HepG2 (cell line): Measurements from ENCODE around the gene ADAMTS17. TPM values are rescaled to one million over a fixed set of nuclear protein-coding genes. Genes with fewer than 3 reads are reported as not detected.

Experiments used
- ATAC-seq: fragments of 200-7000 bp; cut with Tn5 transposase; 3 replicates; pipeline ENCODE4 v1.9.1; 2020; ENCODE audit warnings: mild to moderate bottlenecking, moderate library complexity
- BruUV-seq: library from RNA; stranded (reverse); fragments of 400-500 nt; replicated peaks from 2 replicates; lab custom pipeline; 2021; lab: Mats Ljungman, UMichigan
- CTCF ChIA-PET: fragments of 300-600 bp; formaldehyde crosslinking; extraction: SDS; loops from one replicate; lab custom pipeline; 2021; ENCODE audit warnings: low total read pairs, inconsistent platforms, low intra/inter-chr PET ratio; lab: Yijun Ruan, JAX
- POLR2A ChIA-PET: fragments of 350-600 bp; sonication (Branson Sonifier 250); formaldehyde crosslinking; loops from one replicate; lab custom pipeline; 2020; ENCODE audit warnings: antibody characterized with exemption, inconsistent platforms; lab: Yijun Ruan, JAX
- DNase-seq: peaks from one replicate; pipeline ENCODE4 v3.0.0-alpha.2; 2015; ENCODE audit warnings: low spot score
- FAIRE-seq: peaks from 3 replicates; lab custom pipeline; 2011; peaks lifted over from hg19 to GRCh38; lab: Jason Lieb, UNC
- H2AFZ ChIP-seq: one replicate; pipeline ENCODE4 v1.6.1; 2011; ENCODE audit warnings: low read length, inconsistent platforms
- H3K27ac ChIP-seq: fragments of 300-600 bp; 3 replicates; pipeline ENCODE4 v1.8.0; 2011; ENCODE audit warnings: mixed run types, mild to moderate bottlenecking, mixed read lengths, low read length, inconsistent platforms; ENCODE audit not compliant: insufficient read depth; ENCODE audit errors: extremely low read length
- H3K27me3 ChIP-seq, 2 experiments: fragments of 200-600 bp in 1 of 2; 2 replicates in 1 of 2; 3 replicates in 1 of 2; pipeline versions ENCODE4 v1.6.0 to v1.8.0; 2011; ENCODE audit warnings: low read length in 2 of 2, mild to moderate bottlenecking in 2 of 2, moderate library complexity in 2 of 2, inconsistent platforms in 1 of 2; ENCODE audit not compliant: insufficient read depth in 2 of 2, control insufficient read depth in 1 of 2
- H3K36me3 ChIP-seq, 2 experiments: fragments of 200-600 bp in 1 of 2; replicated peaks in 1 of 2; 2 replicates in 1 of 2; 3 replicates in 1 of 2; pipeline versions ENCODE4 v1.5.1 to v1.8.0; 2011; ENCODE audit warnings: low read length in 2 of 2, inconsistent platforms in 1 of 2; ENCODE audit not compliant: insufficient read depth in 2 of 2, control insufficient read depth in 1 of 2
- H3K4me1 ChIP-seq: 2 replicates; pipeline ENCODE4 v1.5.1; 2012; ENCODE audit warnings: low read length, inconsistent platforms; ENCODE audit not compliant: insufficient read depth
- H3K4me2 ChIP-seq: 2 replicates; pipeline ENCODE4 v1.6.0; 2011; ENCODE audit warnings: low read depth, low read length, inconsistent platforms
- H3K4me3 ChIP-seq, 3 experiments: fragments of 200-600 bp in 1 of 3; sonication (generic), shearing (Covaris generic) in 1 of 3; replicated peaks in 1 of 3; 2 replicates each; pipeline ENCODE4 v1.5.1; 2011 to 2016; ENCODE audit warnings: low read length in 3 of 3, inconsistent platforms in 2 of 3, low read depth in 2 of 3, mild to moderate bottlenecking in 2 of 3, control low read depth in 1 of 3, mixed read lengths in 1 of 3; ENCODE audit not compliant: insufficient read depth in 1 of 3
- H3K79me2 ChIP-seq: one replicate; pipeline ENCODE4 v1.6.1; 2011; ENCODE audit warnings: low read length, inconsistent platforms; ENCODE audit not compliant: insufficient read depth
- H3K9ac ChIP-seq: 2 replicates; pipeline ENCODE4 v1.6.0; 2011; ENCODE audit warnings: mild to moderate bottlenecking, low read depth, low read length, inconsistent platforms; ENCODE audit not compliant: insufficient read depth
- H3K9me3 ChIP-seq: 2 replicates; pipeline ENCODE4 v1.5.1; 2012; ENCODE audit warnings: mild to moderate bottlenecking, low read length
- H4K20me1 ChIP-seq: 2 replicates; pipeline ENCODE4 v1.6.0; 2011; ENCODE audit warnings: inconsistent platforms, mild to moderate bottlenecking, low read length, moderate library complexity; ENCODE audit not compliant: insufficient read depth
- ELF4 ChIP-seq: sonication (generic); formaldehyde crosslinking; IDR thresholded peaks from 2 replicates; pipeline ENCODE4 v1.5.0; 2020; ENCODE audit warnings: missing genetic modification reagents, mild to moderate bottlenecking, moderate library complexity, borderline replicate concordance
- PAWR ChIP-seq: sonication (generic); formaldehyde crosslinking; IDR thresholded peaks from 2 replicates; pipeline ENCODE4 v1.4.0; 2020; ENCODE audit warnings: missing genetic modification reagents, mild to moderate bottlenecking, borderline replicate concordance
- SAFB2 ChIP-seq: sonication (generic); formaldehyde crosslinking; IDR thresholded peaks from 2 replicates; pipeline ENCODE4 v1.5.1; 2020; ENCODE audit warnings: missing genetic modification reagents, low read depth, mild to moderate bottlenecking, borderline replicate concordance
- THYN1 ChIP-seq: sonication (generic); formaldehyde crosslinking; IDR thresholded peaks from 2 replicates; pipeline ENCODE4 v1.8.1; 2023; ENCODE audit warnings: low read depth, mild to moderate bottlenecking, moderate library complexity, missing genetic modification reagents, borderline replicate concordance
- ZNF12 ChIP-seq: sonication (generic); formaldehyde crosslinking; IDR thresholded peaks from 2 replicates; pipeline ENCODE4 v1.5.0; 2020; ENCODE audit warnings: missing genetic modification reagents
- ZNF232 ChIP-seq: sonication (generic); formaldehyde crosslinking; IDR thresholded peaks from 2 replicates; pipeline ENCODE4 v1.4.0; 2020; ENCODE audit warnings: missing genetic modification reagents, borderline replicate concordance
- ZNF589 ChIP-seq: sonication (generic); formaldehyde crosslinking; conservative IDR thresholded peaks from 2 replicates; pipeline ENCODE4 v1.8.0; 2022; ENCODE audit warnings: mild to moderate bottlenecking, moderate library complexity, missing genetic modification reagents
- WGBS: methylation state at CpG from one replicate; pipeline ENCODE4 v1.1.6; 2017; ENCODE audit warnings: low lambda C conversion rate; 5-methylcytosine and 5-hydroxymethylcytosine counted together
- in situ Hi-C: cut with HindIII; loops from 2 replicates; pipeline ENCODE4 v1.10.0; 2017; ENCODE audit warnings: low pct_unique_long_range_greater_than_20kb; ENCODE audit not compliant: extremely low pct_ligation_motif_present
- intact Hi-C: fragments of 100-400 bp; cut with micrococcal nuclease; formaldehyde crosslinking; loops from one replicate; pipeline ENCODE4 v1.10.0; 2022; ENCODE audit not compliant: unreplicated experiment
- polyA plus RNA-seq, 8 experiments: library from polyadenylated mRNA; depleted of rRNA in 3 of 8; stranded (reverse) in 7 of 8; unstranded in 1 of 8; fragments of >200 nt; fragmentation: Illumina TruSeq in 4 of 8; extraction: Trizol in 4 of 8; gene quantifications; 2 replicates each; pipeline versions ENCODE4 v1.2.1 to v1.2.3, GENCODE V29; 2011 to 2016; ENCODE audit warnings: low read depth in 4 of 8, missing spikeins in 1 of 8, mixed read lengths in 1 of 8; ENCODE audit not compliant: insufficient read depth in 1 of 8
- total RNA-seq, 5 experiments: library from RNA; depleted of rRNA; stranded (reverse); fragments of >200 nt; fragmentation: Illumina TruSeq; extraction: Trizol; gene quantifications; 2 replicates each; pipeline ENCODE4 v1.2.3, GENCODE V29; 2016; ENCODE audit warnings: low read depth in 1 of 5
- TF ChIP-seq, protein P1 (sequence below): sonication (generic); formaldehyde crosslinking; IDR thresholded peaks from 2 replicates; pipeline ENCODE4 v1.5.0; 2020; ENCODE audit warnings: mild to moderate bottlenecking, missing genetic modification reagents
- TF ChIP-seq, protein P2 (sequence below): sonication (generic); formaldehyde crosslinking; IDR thresholded peaks from 2 replicates; pipeline ENCODE4 v1.4.0; 2020; ENCODE audit warnings: mild to moderate bottlenecking, missing genetic modification reagents
- TF ChIP-seq, protein P3 (sequence below): sonication (generic); formaldehyde crosslinking; IDR thresholded peaks from 2 replicates; pipeline ENCODE4 v1.4.0; 2020; ENCODE audit warnings: missing genetic modification reagents

ADAMTS17 gene
- total and polyA plus RNA-seq, 2 of the 13 experiments (the other 11 are each of a cell fraction or from before 2014, with no cell fraction given), result 0.02 to 0.04 TPM

DNA sequence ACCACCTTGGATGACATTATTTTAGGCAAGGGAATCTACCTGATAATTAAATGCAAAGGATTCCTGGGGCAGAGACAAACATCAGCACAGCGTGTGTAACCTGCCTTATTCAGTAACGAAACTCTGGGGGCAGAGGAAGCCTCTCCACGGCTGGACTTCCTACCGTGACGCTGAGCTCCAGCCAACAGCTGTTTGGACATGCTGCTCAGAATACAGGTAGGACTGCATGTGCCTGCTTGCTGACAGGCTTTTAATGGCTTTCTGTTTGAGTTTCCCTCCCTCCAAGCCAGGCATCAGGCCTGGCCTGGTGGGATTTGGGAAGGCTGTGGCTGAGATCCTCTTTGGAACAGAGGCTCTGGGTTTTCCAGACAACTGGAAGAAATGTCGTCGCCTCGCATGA is 150.6 kb downstream of the ADAMTS17 start:
- DNase-seq (no peak), ATAC-seq (no peak), FAIRE-seq (no peak)
- Histone ChIP-seq H4K20me1 (no peaks in the 10 kb centered on the region), H3K9me3 (no peaks in the 10 kb centered on the region), H3K36me3 (no peaks in the 10 kb centered on the region), H3K9ac (no peak overlapping the region), H3K27me3 (peaks cover 0 to 1% of the 10 kb centered on the region in 2 experiments; a peak in 3 of 5 replicates), H3K27ac (no peak overlapping the region), H3K4me3 (no peak overlapping the region), H3K4me1 (peaks cover 10% of the 10 kb centered on the region; the same call in 1 of the 2 replicates), H3K79me2 (no peaks in the 10 kb centered on the region), H3K4me2 (no peak overlapping the region), H2AFZ (no peak overlapping the region)
- in situ Hi-C loops, result no loop called here
- no TSS peak for BruUV-seq
- TF ChIP-seq PAWR (no peak), ZNF12 (CRISPR knock-in tag) (no peak), ELF4 (CRISPR knock-in tag) (no peak), ZNF232 (CRISPR knock-in tag) (no peak), ZNF589 (CRISPR knock-in tag) (no peak), SAFB2 (CRISPR knock-in tag) (no peak), THYN1 (CRISPR knock-in tag) (no peak)
- TF ChIP-seq, protein P1, sequence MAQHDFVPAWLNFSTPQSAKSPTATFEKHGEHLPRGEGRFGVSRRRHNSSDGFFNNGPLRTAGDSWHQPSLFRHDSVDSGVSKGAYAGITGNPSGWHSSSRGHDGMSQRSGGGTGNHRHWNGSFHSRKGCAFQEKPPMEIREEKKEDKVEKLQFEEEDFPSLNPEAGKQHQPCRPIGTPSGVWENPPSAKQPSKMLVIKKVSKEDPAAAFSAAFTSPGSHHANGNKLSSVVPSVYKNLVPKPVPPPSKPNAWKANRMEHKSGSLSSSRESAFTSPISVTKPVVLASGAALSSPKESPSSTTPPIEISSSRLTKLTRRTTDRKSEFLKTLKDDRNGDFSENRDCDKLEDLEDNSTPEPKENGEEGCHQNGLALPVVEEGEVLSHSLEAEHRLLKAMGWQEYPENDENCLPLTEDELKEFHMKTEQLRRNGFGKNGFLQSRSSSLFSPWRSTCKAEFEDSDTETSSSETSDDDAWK (CRISPR knock-in tag), result no peak
- TF ChIP-seq, protein P2, sequence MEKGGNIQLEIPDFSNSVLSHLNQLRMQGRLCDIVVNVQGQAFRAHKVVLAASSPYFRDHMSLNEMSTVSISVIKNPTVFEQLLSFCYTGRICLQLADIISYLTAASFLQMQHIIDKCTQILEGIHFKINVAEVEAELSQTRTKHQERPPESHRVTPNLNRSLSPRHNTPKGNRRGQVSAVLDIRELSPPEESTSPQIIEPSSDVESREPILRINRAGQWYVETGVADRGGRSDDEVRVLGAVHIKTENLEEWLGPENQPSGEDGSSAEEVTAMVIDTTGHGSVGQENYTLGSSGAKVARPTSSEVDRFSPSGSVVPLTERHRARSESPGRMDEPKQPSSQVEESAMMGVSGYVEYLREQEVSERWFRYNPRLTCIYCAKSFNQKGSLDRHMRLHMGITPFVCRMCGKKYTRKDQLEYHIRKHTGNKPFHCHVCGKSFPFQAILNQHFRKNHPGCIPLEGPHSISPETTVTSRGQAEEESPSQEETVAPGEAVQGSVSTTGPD, result no peak
- TF ChIP-seq, protein P3, sequence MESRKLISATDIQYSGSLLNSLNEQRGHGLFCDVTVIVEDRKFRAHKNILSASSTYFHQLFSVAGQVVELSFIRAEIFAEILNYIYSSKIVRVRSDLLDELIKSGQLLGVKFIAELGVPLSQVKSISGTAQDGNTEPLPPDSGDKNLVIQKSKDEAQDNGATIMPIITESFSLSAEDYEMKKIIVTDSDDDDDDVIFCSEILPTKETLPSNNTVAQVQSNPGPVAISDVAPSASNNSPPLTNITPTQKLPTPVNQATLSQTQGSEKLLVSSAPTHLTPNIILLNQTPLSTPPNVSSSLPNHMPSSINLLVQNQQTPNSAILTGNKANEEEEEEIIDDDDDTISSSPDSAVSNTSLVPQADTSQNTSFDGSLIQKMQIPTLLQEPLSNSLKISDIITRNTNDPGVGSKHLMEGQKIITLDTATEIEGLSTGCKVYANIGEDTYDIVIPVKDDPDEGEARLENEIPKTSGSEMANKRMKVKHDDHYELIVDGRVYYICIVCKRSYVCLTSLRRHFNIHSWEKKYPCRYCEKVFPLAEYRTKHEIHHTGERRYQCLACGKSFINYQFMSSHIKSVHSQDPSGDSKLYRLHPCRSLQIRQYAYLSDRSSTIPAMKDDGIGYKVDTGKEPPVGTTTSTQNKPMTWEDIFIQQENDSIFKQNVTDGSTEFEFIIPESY (CRISPR knock-in tag), result no peak
- WGBS, result 59% methylated on average over 8 of the region's 8 CpGs
- CTCF ChIA-PET, result no interaction called here
- POLR2A ChIA-PET, result no interaction called here
- intact Hi-C loops, result no loop called here
